MCF 10A (cell line): Measurements from ENCODE around the gene DMRTB1. TPM values are rescaled to one million over a fixed set of nuclear protein-coding genes. Genes with fewer than 3 reads are reported as not detected.

Experiments
- BruUV-seq: library from RNA; stranded (reverse); fragments of 400-500 nt; replicated peaks from 2 replicates; lab custom pipeline; 2021; lab: Mats Ljungman, UMichigan
- CTCF ChIA-PET: fragments of 300-600 bp; sonication (Branson Sonifier 250); formaldehyde crosslinking; extraction: SDS; loops from one replicate; lab custom pipeline; 2021; ENCODE audit warnings: antibody characterized with exemption, inconsistent platforms; lab: Yijun Ruan, JAX
- POLR2A ChIA-PET: fragments of 300-600, 350-650 bp; sonication (Branson Sonifier 250); formaldehyde crosslinking; extraction: SDS; loops from one replicate; lab custom pipeline; 2020; ENCODE audit warnings: antibody characterized with exemption, inconsistent platforms; lab: Yijun Ruan, JAX
- DNase-seq: peaks from one replicate; pipeline ENCODE4 v3.0.0-alpha.2; 2018; ENCODE audit not compliant: unreplicated experiment
- H3K27ac Mint-ChIP-seq: one replicate; pipeline ENCODE4 v1.8.0; 2022; ENCODE audit warnings: mild to moderate bottlenecking, low read depth, mixed read lengths; ENCODE audit not compliant: unreplicated experiment
- H3K27me3 Mint-ChIP-seq: one replicate; pipeline ENCODE4 v1.8.0; 2022; ENCODE audit warnings: mixed read lengths; ENCODE audit not compliant: insufficient read depth, unreplicated experiment
- H3K36me3 Mint-ChIP-seq: one replicate; pipeline ENCODE4 v1.8.0; 2022; ENCODE audit warnings: mild to moderate bottlenecking, moderate library complexity, mixed read lengths; ENCODE audit not compliant: insufficient read depth, unreplicated experiment
- H3K4me1 Mint-ChIP-seq: one replicate; pipeline ENCODE4 v1.8.0; 2022; ENCODE audit warnings: mixed read lengths; ENCODE audit not compliant: insufficient read depth, unreplicated experiment
- H3K4me3 Mint-ChIP-seq: one replicate; pipeline ENCODE4 v1.8.0; 2022; ENCODE audit warnings: mild to moderate bottlenecking, moderate library complexity, mixed read lengths; ENCODE audit not compliant: unreplicated experiment
- H3K9me3 Mint-ChIP-seq: one replicate; pipeline ENCODE4 v1.8.0; 2022; ENCODE audit warnings: mixed read lengths; ENCODE audit not compliant: unreplicated experiment
- CTCF ChIP-seq: fragments of 200-600 bp; IDR thresholded peaks from one replicate; pipeline ENCODE4 v1.8.0; 2022; ENCODE audit warnings: antibody characterized with exemption, mild to moderate bottlenecking; ENCODE audit not compliant: unreplicated experiment
- intact Hi-C: fragments of 100-400 bp; cut with micrococcal nuclease; formaldehyde crosslinking; loops from 2 replicates; pipeline ENCODE4 v1.14.1; 2022
- total RNA-seq: library from RNA; stranded (reverse); gene quantifications from 2 replicates; pipeline ENCODE4 v1.2.3, GENCODE V29; 2022

Gene DMRTB1
- total RNA-seq, 1 experiment from 2014 or later: not detected

GRCh38 chr1:53463961-53464899 lies 5.0 kb downstream of the DMRTB1 start:
- no peaks in the 10 kb centered on the region for H3K27me3 Mint-ChIP-seq
- CTCF ChIA-PET: interaction anchor here (0.5 to 2.1 kb wide), 9 partner anchors 13 to 496 kb away, joined by 3 to 9 read pairs (median 3); no protein-coding TSS in a partner anchor
- DNase-seq: no peak

GRCh38 chr1:53465023-53465957 lies 6.1 kb downstream of the DMRTB1 start:
- ChIA-PET POLR2A (interaction anchor here (0.6 to 0.9 kb wide), 2 partner anchors 38 to 230 kb away, joined by 3 read pairs; no protein-coding TSS in a partner anchor), CTCF (interaction anchor here (0.8 to 2.1 kb wide), 6 partner anchors 15 to 495 kb away, joined by 3 to 9 read pairs (median 4); no protein-coding TSS in a partner anchor)
- TF ChIP-seq CTCF: no peak
- H3K4me1 Mint-ChIP-seq: no peaks in the 10 kb centered on the region
- H3K9me3 Mint-ChIP-seq: no peaks in the 10 kb centered on the region
- no TSS peak for BruUV-seq
- DNase-seq: no peak
- intact Hi-C loops: no loop called here
- no peak overlapping the region for H3K4me3 Mint-ChIP-seq
- H3K36me3 Mint-ChIP-seq: no peaks in the 10 kb centered on the region
- H3K27ac Mint-ChIP-seq: no peak overlapping the region
- H3K27me3 Mint-ChIP-seq: no peaks in the 10 kb centered on the region

More at GRCh38 chr1:53463961-53464899, 5.0 kb downstream of the DMRTB1 start:
- no TSS peak for BruUV-seq
- no peaks in the 10 kb centered on the region for H3K4me1 Mint-ChIP-seq
- H3K9me3 Mint-ChIP-seq: no peaks in the 10 kb centered on the region
- POLR2A ChIA-PET: interaction anchor here (0.6 kb wide), 1 partner anchor 231 kb away, joined by 3 read pairs; no protein-coding TSS in a partner anchor
- no peak overlapping the region for H3K27ac Mint-ChIP-seq
- intact Hi-C loops: no loop called here
- no peaks in the 10 kb centered on the region for H3K36me3 Mint-ChIP-seq
- no peak for TF ChIP-seq CTCF
- H3K4me3 Mint-ChIP-seq: no peak overlapping the region

- H3K27me3 Mint-ChIP-seq: no peaks in the 10 kb centered on the region
- CTCF ChIA-PET: no interaction called here
- no peaks in the 10 kb centered on the region for H3K9me3 Mint-ChIP-seq
- DNase-seq: no peak
- H3K4me1 Mint-ChIP-seq: no peaks in the 10 kb centered on the region
- POLR2A ChIA-PET: no interaction called here
- no peak overlapping the region for H3K4me3 Mint-ChIP-seq
- H3K27ac Mint-ChIP-seq: no peak overlapping the region
- TF ChIP-seq CTCF: no peak
- H3K36me3 Mint-ChIP-seq: no peaks in the 10 kb centered on the region
- intact Hi-C loops: no loop called here
- BruUV-seq: no TSS peak
Observed at GRCh38 chr1:53467391-53467790, 8.2 kb downstream of the DMRTB1 start.
